GM19238 (cell line): ENCODE results near the gene DERL3.
"Not testable (repeated sequence)": the region's sequence is repeated elsewhere in the genome, so short reads cannot be mapped to it uniquely, and the experiment has no call there.

Experiments
- DNase-seq: peaks from one replicate; pipeline ENCODE4 v3.0.0; 2011; ENCODE audit warnings: low spot score; ENCODE audit not compliant: insufficient read length

Gene DERL3

DNA sequence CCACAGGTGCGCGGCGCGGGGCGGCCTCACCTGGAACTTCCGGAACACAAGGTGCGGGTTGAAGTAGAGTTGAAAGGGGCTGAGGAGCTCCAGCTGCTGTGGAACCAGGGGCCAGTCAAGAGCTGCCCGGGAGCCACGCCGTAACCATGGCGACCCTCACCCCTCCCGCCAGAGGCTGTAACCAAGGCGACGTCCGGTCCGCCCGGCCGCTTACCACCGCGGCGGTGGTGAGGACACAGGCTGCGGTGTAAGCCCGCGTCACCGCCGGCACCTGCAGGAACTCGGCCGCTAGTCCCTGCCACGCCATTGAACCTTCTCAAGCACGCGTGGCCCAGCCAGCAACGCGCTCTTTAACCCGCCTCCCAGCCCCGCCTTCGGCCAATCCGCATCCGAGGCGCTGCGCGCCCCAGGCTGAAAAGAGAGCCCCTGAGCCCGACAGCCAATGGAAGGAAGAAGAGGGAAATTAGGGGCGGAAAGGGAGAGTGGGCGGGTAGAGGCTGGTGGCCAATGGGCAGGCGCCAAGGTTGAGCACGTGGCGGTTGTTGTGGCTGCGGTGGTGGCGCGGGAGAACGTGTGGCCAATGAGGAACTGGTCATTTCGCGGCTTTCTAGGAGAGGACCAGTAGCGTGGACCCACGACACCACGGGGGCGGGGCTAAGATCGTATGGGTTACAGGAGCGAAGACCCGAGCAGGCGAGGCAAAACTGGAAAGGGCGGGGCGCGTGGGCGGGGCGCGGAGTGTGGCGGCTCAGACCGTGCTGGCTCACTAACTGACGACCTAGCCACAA, at the start of gene DERL3:
DERL3 (minus strand) TSS at position 326 of the 788 bp plus-strand sequence; CDS start at position 307, 19 bp downstream.
- DNase-seq, result peak; percentile 89

- DNase-seq, result no peak
These were observed 45.3 kb upstream of the DERL3 start for GRCh38 chr22:23884140-23884539.

DNA sequence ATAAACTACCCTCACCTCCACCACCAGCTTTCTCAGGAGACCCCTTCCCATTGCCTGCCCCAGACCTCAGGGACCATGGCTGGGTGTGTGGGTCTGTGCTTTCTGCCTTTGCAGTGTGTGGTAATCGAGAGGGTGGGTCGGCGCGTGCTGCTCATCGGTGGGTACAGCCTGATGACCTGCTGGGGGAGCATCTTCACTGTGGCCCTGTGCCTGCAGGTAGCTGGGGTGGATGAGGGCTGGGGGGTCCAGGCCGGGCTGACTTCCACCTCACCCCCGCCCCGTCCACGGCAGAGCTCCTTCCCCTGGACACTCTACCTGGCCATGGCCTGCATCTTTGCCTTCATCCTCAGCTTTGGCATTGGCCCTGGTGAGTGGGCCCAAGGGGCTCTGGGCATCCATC, 44.9 kb upstream of the DERL3 start:
- no peak for DNase-seq

GRCh38 chr22:23882370-23882769, 43.6 kb upstream of the DERL3 start:
- no peak for DNase-seq

DNA sequence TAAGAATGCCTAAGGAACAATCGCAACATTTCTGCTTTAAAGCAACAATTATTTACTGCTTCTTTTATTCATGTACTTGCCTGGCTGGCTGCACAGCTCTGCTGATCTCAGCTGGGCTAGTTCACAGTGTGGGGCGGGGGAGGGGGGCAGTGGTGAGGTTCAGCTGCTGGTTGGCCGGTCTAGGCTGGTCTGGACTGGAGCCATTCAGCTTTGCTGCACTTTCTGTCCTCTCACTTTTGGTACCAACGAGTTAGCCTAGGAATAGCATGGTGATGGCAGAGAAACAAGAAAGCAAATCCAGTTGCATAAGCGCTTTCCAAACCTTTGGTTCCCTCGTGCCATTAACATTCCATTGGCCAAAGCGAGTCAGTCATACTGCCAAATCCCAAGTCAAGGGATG, 39.4 kb upstream of the DERL3 start:
- DNase-seq, result no peak

DNA sequence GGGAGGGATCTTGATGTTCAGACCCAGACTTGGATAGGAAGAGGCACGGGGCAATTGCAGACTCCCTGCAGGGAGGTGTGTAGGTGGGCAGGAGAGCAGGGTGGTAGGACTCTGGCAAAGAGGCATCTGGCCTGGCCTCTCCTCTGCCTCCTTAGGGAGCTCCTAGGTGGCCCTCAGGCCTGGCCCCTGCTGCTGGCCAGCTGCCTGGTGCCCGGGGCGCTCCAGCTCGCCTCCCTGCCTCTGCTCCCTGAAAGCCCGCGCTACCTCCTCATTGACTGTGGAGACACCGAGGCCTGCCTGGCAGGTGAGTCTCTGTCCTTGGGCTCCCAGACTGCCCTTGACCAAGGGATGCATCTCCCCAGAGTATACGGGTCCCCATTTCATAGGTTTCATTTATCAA, 38.8 kb upstream of the DERL3 start:
- DNase-seq, result no peak

GRCh38 chr22:23875801-23876200, 37.0 kb upstream of the DERL3 start:
- no peak for DNase-seq

GRCh38 chr22:23874871-23875270, 36.1 kb upstream of the DERL3 start:
- no peak for DNase-seq

DNA sequence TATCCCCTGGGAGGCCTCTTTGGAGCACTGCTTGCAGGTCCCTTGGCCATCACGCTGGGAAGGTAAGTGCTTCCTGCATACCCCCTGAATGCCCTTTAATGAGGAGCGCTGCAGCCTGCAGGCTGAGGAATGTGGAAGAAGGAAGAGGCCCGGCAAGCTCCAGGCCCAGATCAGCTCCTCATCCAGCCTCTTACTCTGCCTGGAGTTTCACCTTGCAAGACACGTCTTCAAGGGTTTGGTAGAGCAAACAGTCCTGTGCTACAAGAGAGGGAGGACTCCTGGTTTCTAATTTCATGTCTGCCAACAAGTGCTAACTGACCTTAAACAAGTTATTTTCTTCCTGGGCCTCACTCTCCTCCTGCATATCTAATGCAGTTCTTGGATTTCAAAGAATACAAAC, 29.8 kb upstream of the DERL3 start:
- no peak for DNase-seq

- DNase-seq, result not testable (repeated sequence)
These were observed 25.8 kb upstream of the DERL3 start for GRCh38 chr22:23864499-23865154.

DNA sequence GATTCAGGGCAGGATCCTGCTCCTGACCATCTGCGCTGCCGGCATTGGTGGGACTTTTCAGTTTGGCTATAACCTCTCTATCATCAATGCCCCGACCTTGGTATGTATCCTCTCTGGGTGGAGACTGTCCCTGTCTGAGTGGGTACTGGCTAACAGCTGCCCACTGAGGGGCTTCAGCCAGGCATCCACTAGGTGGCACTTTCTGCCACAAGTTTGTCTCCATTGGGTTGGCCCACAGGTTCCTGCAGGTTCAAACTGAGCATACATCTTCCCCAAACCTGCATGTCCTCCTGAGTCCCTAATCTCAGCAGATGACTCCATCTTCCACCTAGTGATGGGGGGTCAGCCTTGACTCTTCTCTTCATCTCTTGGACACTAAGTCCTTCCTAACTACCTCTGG, 23.3 kb upstream of the DERL3 start:
- peak; percentile 42 for DNase-seq

DNA sequence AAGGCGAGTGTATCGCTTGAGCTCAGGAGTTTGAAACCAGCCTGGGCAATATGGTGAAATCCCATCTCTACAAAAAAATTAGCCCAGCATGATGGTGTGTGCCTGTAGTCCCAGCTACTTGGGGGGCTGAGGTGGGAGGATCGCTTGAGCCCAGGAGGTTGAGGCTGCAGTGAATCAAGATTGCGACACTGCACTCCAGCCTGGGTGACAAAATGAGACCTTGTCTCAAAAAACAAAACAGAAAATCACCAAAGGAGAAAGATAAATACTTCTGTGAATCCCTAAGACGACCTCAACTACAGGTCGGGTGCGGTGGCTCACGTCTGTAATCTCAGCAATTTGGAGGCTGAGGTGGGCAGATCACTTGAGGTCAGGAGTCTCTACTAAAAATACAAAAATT, 21.4 kb upstream of the DERL3 start:
- DNase-seq, result not testable (repeated sequence)

DNA sequence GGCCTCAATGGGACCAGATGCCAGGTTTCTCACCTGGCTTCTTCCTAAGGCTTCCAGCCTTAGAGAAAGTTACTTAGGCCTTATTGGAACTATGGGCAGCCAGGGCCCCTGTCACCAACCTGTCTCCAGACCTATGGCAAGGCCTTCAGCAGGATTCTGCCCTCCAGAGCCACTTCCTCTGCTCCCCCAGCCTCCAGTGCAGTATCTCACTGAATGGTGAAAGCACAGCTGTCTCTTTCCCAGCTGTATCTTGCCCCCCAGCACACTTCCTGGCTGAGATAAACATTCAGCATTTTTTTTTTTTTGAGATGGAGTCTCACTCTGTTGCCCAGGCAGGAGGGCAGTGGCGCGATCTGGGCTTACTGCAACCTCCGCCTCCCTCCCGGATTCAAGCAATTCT, 20.4 kb upstream of the DERL3 start:
- no peak for DNase-seq

- no peak for DNase-seq
These were observed 19.6 kb upstream of the DERL3 start for GRCh38 chr22:23858484-23858815.

GRCh38 chr22:23857606-23858483, 19.0 kb upstream of the DERL3 start, which contains the start of gene SLC2A11:
Gene SLC2A11 (plus strand): TSS chr22:23857875. CDS start chr22:23858000, 125 bp downstream.
- peak; percentile 96 for DNase-seq

DNA sequence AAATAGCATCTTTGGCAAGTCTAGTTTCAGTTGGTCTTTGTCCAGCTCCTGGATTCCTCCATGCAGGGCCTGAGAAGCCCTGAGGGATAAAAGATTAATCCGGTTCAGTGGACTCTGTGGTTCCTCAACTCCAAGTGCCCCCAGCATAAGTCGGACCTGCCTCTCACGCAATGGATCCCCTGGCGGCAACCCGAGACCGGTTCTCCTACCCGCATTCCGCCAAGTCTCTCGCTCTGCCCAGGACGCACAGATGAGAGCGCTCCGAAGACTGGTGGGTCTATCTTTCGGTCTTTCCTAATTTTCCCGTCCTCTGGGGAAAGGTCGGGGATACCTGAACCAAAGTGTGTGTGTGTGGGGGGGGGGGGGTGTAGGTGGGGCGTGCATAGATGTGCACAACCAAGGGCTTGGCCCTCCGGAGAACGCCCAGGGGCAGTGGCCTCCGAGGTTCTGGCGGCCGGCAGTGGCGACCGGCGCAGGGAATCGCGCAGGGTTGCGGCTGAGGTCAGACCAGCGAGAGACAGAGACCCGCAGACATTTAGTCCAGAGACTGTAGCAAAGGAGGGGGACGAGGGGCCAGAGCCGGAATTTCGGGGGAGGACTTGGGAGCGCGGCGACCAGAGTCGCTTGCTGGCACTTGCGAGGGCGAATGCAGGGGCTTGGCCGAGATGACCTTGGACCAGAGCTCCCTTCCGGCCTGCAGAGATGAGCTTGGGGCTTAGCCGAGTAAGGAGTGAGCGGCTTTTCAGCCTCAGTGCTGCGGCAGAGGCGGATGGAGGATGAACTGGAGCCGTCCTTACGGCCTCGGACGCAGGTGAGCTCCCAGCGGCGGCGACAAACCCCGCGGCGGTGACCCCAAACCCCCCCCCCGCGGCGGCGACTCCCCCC, 18.2 kb upstream of the DERL3 start:
- DNase-seq, result peak; percentile 66

DNA sequence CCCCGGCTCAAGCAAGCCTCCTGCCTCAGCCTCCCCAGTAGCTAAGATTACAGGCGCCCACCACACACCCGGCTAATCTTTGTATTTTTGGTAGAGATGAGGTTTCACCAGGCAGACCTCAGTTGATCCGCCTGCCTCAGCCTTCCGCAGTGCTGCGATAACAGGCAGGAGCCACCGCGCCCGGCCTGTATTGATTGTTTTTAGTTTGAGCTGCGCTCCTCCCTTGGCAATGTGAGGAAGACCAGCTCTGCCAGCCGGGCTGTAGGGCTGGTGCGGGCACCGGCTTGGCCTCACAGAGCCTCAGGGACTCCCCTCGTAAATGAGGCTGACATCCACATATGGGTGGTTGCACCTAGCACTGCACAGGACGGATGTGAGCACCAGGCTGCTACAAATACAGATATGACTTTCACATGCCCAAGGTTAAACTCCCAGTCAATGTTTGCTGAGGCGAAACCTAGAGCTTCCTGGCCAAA, 11.4 kb upstream of the DERL3 start:
- DNase-seq, result peak; percentile 44

- peak; percentile 79 for DNase-seq
These were observed 10.5 kb upstream of the DERL3 start for GRCh38 chr22:23849009-23850006.
